ENCODE results near the gene MAX. TPM values are rescaled to one million over a fixed set of nuclear protein-coding genes. Genes with fewer than 3 reads are reported as not detected.

The MAX gene
- total and polyA plus RNA-seq, 2 of the 13 experiments (the other 11 are each of a cell fraction or from before 2014, with no cell fraction given) = 28.5 to 29.3 TPM

GRCh38 chr14:65034021-65034420 is 68.3 kb downstream of the MAX start:
- TF ChIP-seq, protein P1, sequence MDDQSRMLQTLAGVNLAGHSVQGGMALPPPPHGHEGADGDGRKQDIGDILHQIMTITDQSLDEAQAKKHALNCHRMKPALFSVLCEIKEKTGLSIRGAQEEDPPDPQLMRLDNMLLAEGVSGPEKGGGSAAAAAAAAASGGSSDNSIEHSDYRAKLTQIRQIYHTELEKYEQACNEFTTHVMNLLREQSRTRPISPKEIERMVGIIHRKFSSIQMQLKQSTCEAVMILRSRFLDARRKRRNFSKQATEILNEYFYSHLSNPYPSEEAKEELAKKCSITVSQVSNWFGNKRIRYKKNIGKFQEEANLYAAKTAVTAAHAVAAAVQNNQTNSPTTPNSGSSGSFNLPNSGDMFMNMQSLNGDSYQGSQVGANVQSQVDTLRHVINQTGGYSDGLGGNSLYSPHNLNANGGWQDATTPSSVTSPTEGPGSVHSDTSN (CRISPR knock-in tag; IDR thresholded peaks at IDR 0.05; ENCODE audit: borderline replicate concordance) = no peak
- TF ChIP-seq MTF1 (CRISPR knock-in tag; IDR thresholded peaks at IDR 0.05) = no peak
- TF ChIP-seq ZBTB33 (CRISPR knock-in tag; IDR thresholded peaks at IDR 0.05) = no peak
- TF ChIP-seq IKZF4 (CRISPR knock-in tag; IDR thresholded peaks at IDR 0.05; ENCODE audit: borderline replicate concordance, low read depth, not compliant biosample characterization) = no peak
- TF ChIP-seq ZEB1 (IDR thresholded peaks at IDR 0.05; ENCODE audit: insufficient replicate concordance, low read depth) = no peak
- no peak for TF ChIP-seq RBM22 (optimal IDR thresholded peaks at IDR 0.05; ENCODE audit: low read length)
- no peak for TF ChIP-seq AGO2 (optimal IDR thresholded peaks at IDR 0.05; ENCODE audit: low read depth, low read length)
- no peak for TF ChIP-seq ZNF484 (CRISPR knock-in tag; IDR thresholded peaks at IDR 0.05; ENCODE audit: borderline replicate concordance, low read depth)
- no peak for TF ChIP-seq ZBTB25 (CRISPR knock-in tag; IDR thresholded peaks at IDR 0.05)
- TF ChIP-seq BATF2 (CRISPR knock-in tag; IDR thresholded peaks at IDR 0.05) = no peak
- no peak for TF ChIP-seq FOXC1 (CRISPR knock-in tag; IDR thresholded peaks at IDR 0.05; ENCODE audit: borderline replicate concordance)
- no peak for TF ChIP-seq ZNF232 (CRISPR knock-in tag; IDR thresholded peaks at IDR 0.05; ENCODE audit: borderline replicate concordance)
- TF ChIP-seq ZNF512 (CRISPR knock-in tag; IDR thresholded peaks at IDR 0.05) = no peak
- no peak for TF ChIP-seq RFX1 (IDR thresholded peaks at IDR 0.05)
- no peak for TF ChIP-seq ZNF510 (CRISPR knock-in tag; IDR thresholded peaks at IDR 0.05; ENCODE audit: low read depth)
- TF ChIP-seq DBP (CRISPR knock-in tag; IDR thresholded peaks at IDR 0.05; ENCODE audit: not compliant biosample characterization) = no peak
- no peak for TF ChIP-seq DR1 (CRISPR knock-in tag; IDR thresholded peaks at IDR 0.05)
- no peak for TF ChIP-seq MBD4 (IDR thresholded peaks at IDR 0.05; ENCODE audit: borderline replicate concordance, low read length)
- CTCF ChIA-PET (ENCODE audit: low intra/inter-chr PET ratio, low total read pairs) = no interaction called here
- 98% methylated on average over 4 of the region's 4 CpGs for WGBS (ENCODE audit: low lambda C conversion rate)
- H3K27me3 ChIP-seq (ENCODE audit: control insufficient read depth in 1 of 2, insufficient read depth in 2 of 2, low read length in 2 of 2) = no peaks in the 10 kb centered on the region
- H2AFZ ChIP-seq (ENCODE audit: low read length) = no peak overlapping the region
- in situ Hi-C loops (cut with HindIII; ENCODE audit: extremely low pct_ligation_motif_present, low pct_unique_long_range_greater_than_20kb) (no loop called here), intact Hi-C loops (cut with micrococcal nuclease; ENCODE audit: unreplicated experiment) (no loop called here)
- H3K27ac ChIP-seq (ENCODE audit: extremely low read length, insufficient read depth, low read length) = no peak overlapping the region
- H3K79me2 ChIP-seq (ENCODE audit: insufficient read depth, low read length) = no peaks in the 10 kb centered on the region
- H3K36me3 ChIP-seq (replicated peaks in 1 of 2; ENCODE audit: control insufficient read depth in 1 of 2, insufficient read depth in 2 of 2, low read length in 2 of 2) = peaks cover 6 to 34% of the 10 kb centered on the region in 2 experiments; a peak in 4 of 5 replicates
- H3K4me2 ChIP-seq (ENCODE audit: low read depth, low read length) = no peak overlapping the region
- ATAC-seq (no peak), DNase-seq (ENCODE audit: low spot score) (no peak), FAIRE-seq (no peak)
- no peaks in the 10 kb centered on the region for H4K20me1 ChIP-seq (ENCODE audit: insufficient read depth, low read length)
- no TSS peak for BruUV-seq (replicated peaks)
- no peak overlapping the region for H3K9ac ChIP-seq (ENCODE audit: insufficient read depth, low read depth, low read length)
- H3K4me3 ChIP-seq (replicated peaks in 1 of 3; ENCODE audit: insufficient read depth in 1 of 3, low read depth in 2 of 3, low read length in 3 of 3) = no peak overlapping the region
- H3K9me3 ChIP-seq (ENCODE audit: low read length) = no peaks in the 10 kb centered on the region
- POLR2A ChIA-PET = no interaction called here
- H3K4me1 ChIP-seq (ENCODE audit: insufficient read depth, low read length) = peaks cover 5% of the 10 kb centered on the region

All from HepG2 (cell line).